ENCODE results near the gene ASAP2.
"Not testable (repeated sequence)": the region's sequence is repeated elsewhere in the genome, so short reads cannot be mapped to it uniquely, and the experiment has no call there.

ASAP2 gene

DNA sequence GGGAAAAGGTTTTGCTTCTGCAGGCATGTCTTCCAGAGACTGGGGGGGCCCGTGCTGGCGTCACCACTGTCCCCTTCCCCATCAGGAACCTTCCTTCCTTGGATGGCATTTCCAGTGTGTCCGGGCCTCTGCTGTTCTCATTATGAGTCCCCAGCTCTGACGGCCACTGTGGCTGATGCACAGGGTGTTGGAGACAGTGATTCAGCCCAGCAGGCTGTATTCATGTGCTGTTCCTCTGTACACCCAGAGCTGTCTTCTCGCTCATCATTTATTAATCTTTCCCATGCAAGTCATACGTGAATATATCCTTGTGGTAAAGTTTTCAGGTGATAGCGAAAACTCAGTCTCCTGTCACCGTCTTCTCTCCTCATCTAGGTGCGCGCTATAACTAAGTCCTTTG, 57.7 kb downstream of the ASAP2 start:
- TF ChIP-seq, protein P1, sequence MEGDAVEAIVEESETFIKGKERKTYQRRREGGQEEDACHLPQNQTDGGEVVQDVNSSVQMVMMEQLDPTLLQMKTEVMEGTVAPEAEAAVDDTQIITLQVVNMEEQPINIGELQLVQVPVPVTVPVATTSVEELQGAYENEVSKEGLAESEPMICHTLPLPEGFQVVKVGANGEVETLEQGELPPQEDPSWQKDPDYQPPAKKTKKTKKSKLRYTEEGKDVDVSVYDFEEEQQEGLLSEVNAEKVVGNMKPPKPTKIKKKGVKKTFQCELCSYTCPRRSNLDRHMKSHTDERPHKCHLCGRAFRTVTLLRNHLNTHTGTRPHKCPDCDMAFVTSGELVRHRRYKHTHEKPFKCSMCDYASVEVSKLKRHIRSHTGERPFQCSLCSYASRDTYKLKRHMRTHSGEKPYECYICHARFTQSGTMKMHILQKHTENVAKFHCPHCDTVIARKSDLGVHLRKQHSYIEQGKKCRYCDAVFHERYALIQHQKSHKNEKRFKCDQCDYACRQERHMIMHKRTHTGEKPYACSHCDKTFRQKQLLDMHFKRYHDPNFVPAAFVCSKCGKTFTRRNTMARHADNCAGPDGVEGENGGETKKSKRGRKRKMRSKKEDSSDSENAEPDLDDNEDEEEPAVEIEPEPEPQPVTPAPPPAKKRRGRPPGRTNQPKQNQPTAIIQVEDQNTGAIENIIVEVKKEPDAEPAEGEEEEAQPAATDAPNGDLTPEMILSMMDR (IDR thresholded peaks at IDR 0.05; ENCODE audit: insufficient read depth, low read depth, low read length, missing control alignments): no peak
- no peak for DNase-seq (ENCODE audit: low read depth)
- no peak overlapping the region for H3K4me3 ChIP-seq (ENCODE audit: low read depth, low read length)

DNA sequence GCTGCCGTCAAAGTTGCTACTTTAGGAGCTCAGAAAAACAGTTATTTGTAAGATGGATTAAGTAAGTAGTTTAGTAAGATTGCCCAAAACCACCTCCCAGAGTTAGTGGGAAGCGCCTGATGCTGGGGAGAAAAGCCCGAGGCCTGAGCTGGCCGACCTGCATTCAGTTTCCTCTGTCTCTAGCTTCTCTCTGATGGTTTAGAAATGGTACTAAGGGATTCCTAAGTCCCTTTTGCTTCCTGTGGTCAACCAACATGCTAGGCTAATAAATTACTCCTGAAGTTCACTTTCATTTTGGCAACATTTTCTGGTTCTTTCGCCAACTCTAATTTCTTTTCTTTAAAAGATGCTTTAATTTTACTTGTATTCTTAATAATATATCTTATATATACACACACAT, 60.1 kb downstream of the ASAP2 start:
- TF ChIP-seq, protein P1 (IDR thresholded peaks at IDR 0.05; ENCODE audit: insufficient read depth, low read depth, low read length, missing control alignments): no peak
- DNase-seq (ENCODE audit: low read depth): no peak
- no peak overlapping the region for H3K4me3 ChIP-seq (ENCODE audit: low read depth, low read length)

DNA sequence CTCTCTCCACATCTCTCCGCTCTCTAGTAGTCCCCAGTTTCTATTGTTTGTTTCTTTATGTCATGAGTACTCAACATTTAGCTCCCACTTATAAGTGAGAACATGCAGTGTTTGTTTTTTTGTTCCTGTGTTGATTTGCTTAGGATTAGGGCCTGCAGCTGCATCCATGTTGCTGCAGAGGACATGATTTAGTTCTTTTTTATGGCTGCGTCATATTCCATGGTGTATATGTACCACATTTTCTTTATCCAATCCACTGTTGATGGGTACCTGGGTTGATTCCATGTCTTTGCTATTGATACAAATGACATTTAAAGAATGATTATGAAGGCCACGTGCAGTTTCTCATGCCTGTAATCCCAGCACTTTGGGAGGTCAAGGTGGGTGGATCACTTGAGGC, 60.7 kb downstream of the ASAP2 start:
- DNase-seq (ENCODE audit: low read depth); H3K4me3 ChIP-seq (ENCODE audit: low read depth, low read length): not testable (repeated sequence)

DNA sequence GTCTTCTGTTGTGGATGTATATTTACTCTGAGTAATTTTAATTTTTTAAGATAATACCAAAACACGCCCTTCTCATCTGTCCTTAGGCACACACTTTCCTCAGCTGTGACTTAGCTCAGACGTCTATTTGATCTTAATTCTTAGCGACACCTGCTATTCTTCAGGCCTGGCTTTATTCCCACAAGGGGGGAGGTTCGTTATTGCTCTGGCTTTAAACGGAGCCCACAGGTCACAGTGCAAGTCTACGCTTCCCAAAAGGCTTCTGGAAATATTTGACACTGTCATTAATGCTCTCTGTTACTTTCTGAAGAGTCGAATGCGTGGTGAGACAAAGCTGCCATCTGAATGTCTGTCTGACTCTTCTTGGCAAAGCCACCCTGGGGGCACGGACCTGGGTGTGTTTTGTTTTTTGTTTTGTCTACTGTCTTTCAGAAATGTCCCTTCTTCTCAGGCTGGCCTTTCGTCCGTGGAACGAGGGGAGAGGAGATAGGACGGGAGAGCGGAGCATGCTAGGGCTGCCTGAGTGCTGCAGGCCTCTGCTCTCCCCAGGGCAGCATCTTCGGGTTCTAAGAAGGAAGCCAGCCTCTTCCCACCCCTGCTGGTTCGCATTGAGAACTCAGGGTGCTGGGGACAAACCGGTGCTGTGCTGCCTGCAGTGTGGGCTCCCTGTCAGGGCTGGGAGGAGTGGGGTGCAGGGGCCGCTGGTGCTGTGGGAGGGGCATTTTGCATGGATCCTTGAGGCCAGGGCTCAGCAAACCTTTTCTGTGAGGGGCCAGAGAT, 61.9 kb downstream of the ASAP2 start:
- TF ChIP-seq, protein P1 (IDR thresholded peaks at IDR 0.05; ENCODE audit: insufficient read depth, low read depth, low read length, missing control alignments): no peak
- no peak for DNase-seq (ENCODE audit: low read depth)
- H3K4me3 ChIP-seq (ENCODE audit: low read depth, low read length): no peak overlapping the region

DNA sequence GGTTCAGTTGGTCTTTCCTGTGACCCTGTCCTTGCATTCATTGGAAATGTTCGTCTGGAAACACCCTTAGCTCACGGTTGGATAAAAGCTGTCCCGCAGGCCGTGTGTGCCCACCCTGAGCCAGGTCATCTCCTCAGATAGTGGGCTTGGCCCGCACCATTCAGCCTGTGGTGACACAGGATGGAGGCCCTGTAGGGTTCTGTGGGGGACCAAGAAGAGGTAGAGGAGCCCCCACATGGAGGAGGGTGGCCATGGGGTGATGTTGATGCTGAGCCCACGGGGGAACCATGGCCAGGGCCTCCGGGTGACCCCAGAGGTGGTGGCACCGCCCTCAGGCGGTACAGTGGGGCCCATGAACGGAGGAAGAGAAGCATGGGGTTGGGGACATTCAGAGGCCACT, 62.7 kb downstream of the ASAP2 start:
- TF ChIP-seq, protein P1 (IDR thresholded peaks at IDR 0.05; ENCODE audit: insufficient read depth, low read depth, low read length, missing control alignments): no peak
- no peak for DNase-seq (ENCODE audit: low read depth)
- H3K4me3 ChIP-seq (ENCODE audit: low read depth, low read length): no peak overlapping the region

DNA sequence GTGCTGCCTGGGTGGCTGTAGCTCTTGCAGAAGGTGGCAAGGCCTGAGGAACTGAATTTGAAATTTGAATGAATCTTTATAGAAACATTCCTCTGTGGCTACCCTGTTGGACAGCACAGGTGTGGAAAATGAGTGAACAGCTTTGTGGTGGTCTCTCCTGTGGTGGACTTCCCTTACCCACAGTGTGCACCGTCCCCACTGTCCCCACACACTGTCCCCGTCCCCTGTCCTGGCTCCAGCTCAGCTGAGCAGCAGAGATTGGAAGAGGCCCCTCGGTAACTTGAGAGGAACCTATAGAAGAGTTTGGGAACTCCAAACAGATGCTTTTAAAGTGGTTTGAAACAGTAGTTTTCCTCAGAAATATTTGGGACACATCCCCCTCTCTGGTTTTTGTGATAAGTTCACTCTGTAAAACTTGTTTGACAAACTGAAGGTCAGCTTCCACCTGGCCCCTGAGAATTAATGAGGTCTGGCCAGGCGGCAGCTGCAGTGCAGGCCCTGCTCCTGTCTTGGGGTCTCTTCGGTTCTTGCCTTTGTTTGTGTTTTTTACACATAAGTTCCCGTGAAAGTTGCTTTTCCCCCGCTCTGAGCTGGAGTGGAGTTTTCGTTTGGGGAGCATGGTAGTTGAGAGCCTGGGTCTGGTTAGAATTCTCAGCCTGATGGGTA, 63.2 kb downstream of the ASAP2 start:
- no peak for DNase-seq (ENCODE audit: low read depth)
- TF ChIP-seq, protein P1 (IDR thresholded peaks at IDR 0.05; ENCODE audit: insufficient read depth, low read depth, low read length, missing control alignments): no peak
- H3K4me3 ChIP-seq (ENCODE audit: low read depth, low read length): no peak overlapping the region

DNA sequence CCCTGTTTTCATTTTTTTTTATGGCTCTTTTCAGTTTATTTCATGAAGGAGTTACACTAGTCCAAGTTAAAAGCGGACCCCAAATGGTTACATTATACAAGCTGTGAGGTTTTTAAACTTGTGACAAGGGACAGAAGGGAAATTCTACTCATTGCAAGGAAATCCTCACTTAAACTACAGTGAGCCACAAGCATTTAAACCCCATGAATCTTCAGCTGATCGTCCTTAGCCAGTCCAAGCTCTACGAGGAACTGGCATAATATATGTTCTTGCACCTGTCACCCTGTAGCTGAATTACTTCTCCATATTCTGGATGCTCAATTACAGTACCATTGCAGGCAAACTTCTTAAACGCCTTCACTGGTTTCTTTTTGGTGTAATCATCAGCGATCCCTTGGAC, 64.5 kb downstream of the ASAP2 start:
- TF ChIP-seq, protein P1 (IDR thresholded peaks at IDR 0.05; ENCODE audit: insufficient read depth, low read depth, low read length, missing control alignments): no peak
- no peak for DNase-seq (ENCODE audit: low read depth)
- H3K4me3 ChIP-seq (ENCODE audit: low read depth, low read length): no peak overlapping the region
